Measurements from ENCODE around the gene SOBP. TPM values are rescaled to one million over a fixed set of nuclear protein-coding genes. Genes with fewer than 3 reads are reported as not detected.
A peak's percentile ranks its signal among the peaks of the same experiment; 100 is the strongest.

Gene SOBP
- total RNA-seq, 4 donors from 2014 or later, result 3.8 to 32.5 (median 19.4) TPM

DNA sequence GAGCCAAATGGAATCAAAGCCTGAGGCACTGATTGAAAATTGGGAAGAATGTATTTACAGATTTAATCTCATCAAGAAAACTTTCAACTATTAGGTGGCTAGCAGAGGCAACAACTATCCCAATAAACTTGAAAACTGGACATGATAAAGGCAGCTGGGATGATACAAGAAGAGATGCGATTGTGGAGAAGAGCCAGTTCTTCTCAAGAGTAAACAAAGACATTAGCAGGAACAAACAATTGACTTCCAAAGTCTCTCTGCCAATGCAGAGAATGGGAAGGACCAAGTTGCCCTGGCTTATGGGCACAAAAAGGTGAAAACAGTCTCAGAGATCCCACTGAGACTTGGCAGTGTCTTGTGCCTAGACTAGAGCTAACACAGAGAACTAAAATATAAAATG is 132.4 kb downstream of the SOBP start:
- in situ Hi-C loops (cut with MboI; ENCODE audit: low sequenced_read_pairs in 4 of 4) (no loop called here), intact Hi-C loops (cut with DNase I; ENCODE audit: low total_unique reads) (no loop called here)
- no peak overlapping the region for H3K27ac ChIP-seq
- no peaks in the 10 kb centered on the region for H3K9me3 ChIP-seq
- ATAC-seq (no peak), DNase-seq (no peak)
- H3K36me3 ChIP-seq, result no peaks in the 10 kb centered on the region
- H3K4me1 ChIP-seq, result peaks cover 38 to 66% of the 10 kb centered on the region in 2 donors
- no peaks in the 10 kb centered on the region for H3K27me3 ChIP-seq
- TF ChIP-seq POLR2A (IDR thresholded peaks at IDR 0.05), result no peak
- TF ChIP-seq, protein P1, sequence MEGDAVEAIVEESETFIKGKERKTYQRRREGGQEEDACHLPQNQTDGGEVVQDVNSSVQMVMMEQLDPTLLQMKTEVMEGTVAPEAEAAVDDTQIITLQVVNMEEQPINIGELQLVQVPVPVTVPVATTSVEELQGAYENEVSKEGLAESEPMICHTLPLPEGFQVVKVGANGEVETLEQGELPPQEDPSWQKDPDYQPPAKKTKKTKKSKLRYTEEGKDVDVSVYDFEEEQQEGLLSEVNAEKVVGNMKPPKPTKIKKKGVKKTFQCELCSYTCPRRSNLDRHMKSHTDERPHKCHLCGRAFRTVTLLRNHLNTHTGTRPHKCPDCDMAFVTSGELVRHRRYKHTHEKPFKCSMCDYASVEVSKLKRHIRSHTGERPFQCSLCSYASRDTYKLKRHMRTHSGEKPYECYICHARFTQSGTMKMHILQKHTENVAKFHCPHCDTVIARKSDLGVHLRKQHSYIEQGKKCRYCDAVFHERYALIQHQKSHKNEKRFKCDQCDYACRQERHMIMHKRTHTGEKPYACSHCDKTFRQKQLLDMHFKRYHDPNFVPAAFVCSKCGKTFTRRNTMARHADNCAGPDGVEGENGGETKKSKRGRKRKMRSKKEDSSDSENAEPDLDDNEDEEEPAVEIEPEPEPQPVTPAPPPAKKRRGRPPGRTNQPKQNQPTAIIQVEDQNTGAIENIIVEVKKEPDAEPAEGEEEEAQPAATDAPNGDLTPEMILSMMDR (IDR thresholded peaks at IDR 0.05 in 4 of 5, conservative IDR thresholded peaks at IDR 0.05 in 1 of 5), result no peak
- H3K4me3 ChIP-seq, result no peak overlapping the region

DNA sequence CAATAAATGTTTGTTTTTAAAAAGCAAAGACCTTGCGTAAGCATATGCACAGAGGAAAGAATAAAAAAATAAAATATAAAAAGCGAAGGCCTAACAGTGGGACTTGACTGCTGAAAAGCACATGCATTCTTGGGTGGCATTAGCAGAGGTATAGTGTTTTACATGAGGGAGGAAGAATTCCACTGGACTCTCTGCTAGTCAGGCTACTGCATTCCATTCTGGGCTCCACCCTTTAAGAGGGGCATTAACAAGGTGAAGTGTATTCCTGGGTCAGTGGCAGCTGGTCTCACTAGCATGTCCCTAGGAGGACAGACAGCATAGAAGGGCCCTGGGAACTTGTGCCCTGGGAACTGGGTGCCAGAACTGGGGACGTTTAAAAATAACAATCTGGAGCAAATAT is 134.1 kb downstream of the SOBP start:
- H3K9me3 ChIP-seq, result no peaks in the 10 kb centered on the region
- intact Hi-C loops (cut with DNase I; ENCODE audit: low total_unique reads), result no loop called here
- ATAC-seq (no peak), DNase-seq (no peak)
- in situ Hi-C loops (cut with MboI; ENCODE audit: low sequenced_read_pairs in 4 of 4), result no loop called here
- no peaks in the 10 kb centered on the region for H3K36me3 ChIP-seq
- H3K4me3 ChIP-seq, result no peak overlapping the region
- no peak overlapping the region for H3K27ac ChIP-seq
- no peak for TF ChIP-seq POLR2A (IDR thresholded peaks at IDR 0.05)
- TF ChIP-seq, protein P1 (IDR thresholded peaks at IDR 0.05 in 4 of 5, conservative IDR thresholded peaks at IDR 0.05 in 1 of 5), result no peak
- no peaks in the 10 kb centered on the region for H3K27me3 ChIP-seq
- peaks cover 38 to 61% of the 10 kb centered on the region in 2 donors for H3K4me1 ChIP-seq

DNA sequence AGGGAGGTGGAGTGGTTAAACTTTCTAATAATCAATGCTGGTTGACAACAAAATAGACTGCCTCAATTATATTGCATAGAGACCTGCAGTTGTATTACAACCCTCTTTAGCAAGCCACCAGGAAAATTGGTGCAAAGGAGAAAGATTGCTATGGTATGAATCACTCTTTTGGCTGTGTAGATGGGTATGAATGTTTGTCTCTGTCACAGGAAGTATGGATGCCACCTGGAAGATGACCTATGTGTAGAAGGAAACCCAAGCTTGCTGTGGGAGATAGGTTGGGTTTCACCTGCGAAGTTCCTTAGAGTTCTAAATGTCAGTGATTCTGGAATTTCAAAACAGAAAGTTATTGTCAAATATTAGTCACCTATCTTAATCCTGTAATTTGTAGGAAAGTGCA is 134.6 kb downstream of the SOBP start:
- DNase-seq (no peak), ATAC-seq (peak in 1 of 2 donors; percentile 43)
- in situ Hi-C loops (cut with MboI; ENCODE audit: low sequenced_read_pairs in 4 of 4), result no loop called here
- no peak overlapping the region for H3K27ac ChIP-seq
- H3K4me1 ChIP-seq, result peaks cover 42 to 62% of the 10 kb centered on the region in 2 donors
- no peaks in the 10 kb centered on the region for H3K27me3 ChIP-seq
- TF ChIP-seq, protein P1 (IDR thresholded peaks at IDR 0.05 in 4 of 5, conservative IDR thresholded peaks at IDR 0.05 in 1 of 5), result no peak
- no peak for TF ChIP-seq POLR2A (IDR thresholded peaks at IDR 0.05)
- H3K4me3 ChIP-seq, result no peak overlapping the region
- intact Hi-C loops (cut with DNase I; ENCODE audit: low total_unique reads), result no loop called here
- no peaks in the 10 kb centered on the region for H3K9me3 ChIP-seq
- H3K36me3 ChIP-seq, result no peaks in the 10 kb centered on the region

DNA sequence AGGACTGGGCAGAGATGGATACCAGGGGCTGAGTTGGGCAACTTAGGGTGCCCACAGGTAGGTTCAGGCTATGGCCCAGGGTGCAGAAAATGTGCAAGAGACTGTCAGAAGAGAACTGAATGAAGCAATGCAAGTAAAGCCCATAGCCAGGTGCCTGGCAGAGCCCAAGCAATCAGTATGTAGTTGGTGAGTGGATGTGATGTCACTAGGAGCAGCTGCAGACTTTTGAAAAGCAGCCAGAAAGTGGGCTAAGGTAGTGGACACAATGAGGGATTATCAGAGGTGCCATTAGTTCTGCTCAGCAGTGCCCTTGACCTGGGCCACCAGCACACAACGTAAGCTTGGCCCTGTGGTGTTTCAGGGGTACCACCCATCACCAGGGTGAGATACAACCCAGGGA is 135.3 kb downstream of the SOBP start:
- peaks cover 43 to 61% of the 10 kb centered on the region in 2 donors for H3K4me1 ChIP-seq
- intact Hi-C loops (cut with DNase I; ENCODE audit: low total_unique reads), result no loop called here
- in situ Hi-C loops (cut with MboI; ENCODE audit: low sequenced_read_pairs in 4 of 4), result no loop called here
- H3K9me3 ChIP-seq, result no peaks in the 10 kb centered on the region
- no peaks in the 10 kb centered on the region for H3K27me3 ChIP-seq
- H3K36me3 ChIP-seq, result no peaks in the 10 kb centered on the region
- H3K27ac ChIP-seq, result no peak overlapping the region
- TF ChIP-seq POLR2A (IDR thresholded peaks at IDR 0.05), result no peak
- TF ChIP-seq, protein P1 (IDR thresholded peaks at IDR 0.05 in 4 of 5, conservative IDR thresholded peaks at IDR 0.05 in 1 of 5), result no peak
- DNase-seq, result no peak
- ATAC-seq, result peak in 1 of 2 donors; percentile 26
- no peak overlapping the region for H3K4me3 ChIP-seq

DNA sequence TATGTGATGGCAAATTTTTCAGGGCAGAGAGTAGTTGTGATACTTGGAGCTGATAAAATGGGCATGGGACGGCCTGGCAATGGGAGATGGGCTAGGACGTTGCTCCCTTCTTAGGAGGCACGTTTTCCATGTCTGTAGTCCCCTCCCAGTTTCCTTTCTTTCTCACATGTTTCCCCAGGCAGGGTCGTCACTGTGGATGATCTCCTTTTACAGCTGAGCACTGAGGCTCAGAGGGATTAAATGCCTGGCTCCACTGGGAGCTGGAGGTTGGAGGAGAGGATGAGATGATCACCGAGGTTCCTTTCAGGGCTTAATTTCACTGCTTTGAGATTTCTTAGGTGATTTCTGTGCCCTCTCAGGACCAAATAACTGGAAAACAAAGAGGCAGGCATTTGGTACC is 136.7 kb downstream of the SOBP start:
- Histone ChIP-seq H3K27me3 (no peaks in the 10 kb centered on the region), H3K4me1 (peaks cover 44 to 61% of the 10 kb centered on the region in 2 donors), H3K36me3 (no peaks in the 10 kb centered on the region), H3K4me3 (no peak overlapping the region), H3K9me3 (no peaks in the 10 kb centered on the region), H3K27ac (no peak overlapping the region)
- intact Hi-C loops (cut with DNase I; ENCODE audit: low total_unique reads), result no loop called here
- DNase-seq (no peak), ATAC-seq (no peak)
- no peak for TF ChIP-seq POLR2A (IDR thresholded peaks at IDR 0.05)
- TF ChIP-seq, protein P1 (IDR thresholded peaks at IDR 0.05 in 4 of 5, conservative IDR thresholded peaks at IDR 0.05 in 1 of 5), result no peak
- in situ Hi-C loops (cut with MboI; ENCODE audit: low sequenced_read_pairs in 4 of 4), result no loop called here

Measured in gastrocnemius medialis (tissue), 4 donors.